GM12891 (cell line): ENCODE results near the gene ZSCAN1.

Experiments used
- DNase-seq: peaks from one replicate; pipeline ENCODE4 v3.0.0; 2011; ENCODE audit warnings: low spot score; ENCODE audit not compliant: insufficient read length
- FAIRE-seq: peaks from 2 replicates; lab custom pipeline; 2011; peaks lifted over from hg19 to GRCh38; lab: Jason Lieb, UNC
- PAX5 ChIP-seq: IDR thresholded peaks from 2 replicates; pipeline ENCODE4 v1.6.1; 2011; ENCODE audit warnings: low read length, moderate library complexity, mild to moderate bottlenecking; ENCODE audit not compliant: insufficient read depth, severe bottlenecking
- POLR2A ChIP-seq: IDR thresholded peaks from 2 replicates; pipeline ENCODE4 v1.6.1; 2011; ENCODE audit warnings: low read depth, low read length, control low read depth
- POLR2AphosphoS5 ChIP-seq: IDR thresholded peaks from 2 replicates; pipeline ENCODE4 v1.6.1; 2011; ENCODE audit warnings: low read depth, low read length, control low read depth
- POU2F2 ChIP-seq: IDR thresholded peaks from 2 replicates; pipeline ENCODE4 v1.6.1; 2011; ENCODE audit warnings: low read depth, mild to moderate bottlenecking, control low read depth, low read length, moderate library complexity
- SPI1 ChIP-seq: IDR thresholded peaks from 2 replicates; pipeline ENCODE4 v1.6.1; 2011; ENCODE audit warnings: low read depth, low read length, control low read depth
- TAF1 ChIP-seq: IDR thresholded peaks from 2 replicates; pipeline ENCODE4 v1.6.1; 2011; ENCODE audit warnings: low read depth, low read length, control low read depth

Gene ZSCAN1

GRCh38 chr19:58052256-58052655, 18.4 kb downstream of the ZSCAN1 start:
- TF ChIP-seq POLR2A (no peak), TAF1 (no peak), POLR2AphosphoS5 (no peak), PAX5 (no peak), POU2F2 (no peak), SPI1 (no peak)
- no peak for DNase-seq
- FAIRE-seq = no peak

- TF ChIP-seq TAF1 (no peak), PAX5 (no peak), SPI1 (no peak), POLR2A (no peak), POU2F2 (no peak), POLR2AphosphoS5 (no peak)
- DNase-seq = no peak
- FAIRE-seq = no peak
Observed at GRCh38 chr19:58053480-58054156, 19.8 kb downstream of the ZSCAN1 start.

DNA sequence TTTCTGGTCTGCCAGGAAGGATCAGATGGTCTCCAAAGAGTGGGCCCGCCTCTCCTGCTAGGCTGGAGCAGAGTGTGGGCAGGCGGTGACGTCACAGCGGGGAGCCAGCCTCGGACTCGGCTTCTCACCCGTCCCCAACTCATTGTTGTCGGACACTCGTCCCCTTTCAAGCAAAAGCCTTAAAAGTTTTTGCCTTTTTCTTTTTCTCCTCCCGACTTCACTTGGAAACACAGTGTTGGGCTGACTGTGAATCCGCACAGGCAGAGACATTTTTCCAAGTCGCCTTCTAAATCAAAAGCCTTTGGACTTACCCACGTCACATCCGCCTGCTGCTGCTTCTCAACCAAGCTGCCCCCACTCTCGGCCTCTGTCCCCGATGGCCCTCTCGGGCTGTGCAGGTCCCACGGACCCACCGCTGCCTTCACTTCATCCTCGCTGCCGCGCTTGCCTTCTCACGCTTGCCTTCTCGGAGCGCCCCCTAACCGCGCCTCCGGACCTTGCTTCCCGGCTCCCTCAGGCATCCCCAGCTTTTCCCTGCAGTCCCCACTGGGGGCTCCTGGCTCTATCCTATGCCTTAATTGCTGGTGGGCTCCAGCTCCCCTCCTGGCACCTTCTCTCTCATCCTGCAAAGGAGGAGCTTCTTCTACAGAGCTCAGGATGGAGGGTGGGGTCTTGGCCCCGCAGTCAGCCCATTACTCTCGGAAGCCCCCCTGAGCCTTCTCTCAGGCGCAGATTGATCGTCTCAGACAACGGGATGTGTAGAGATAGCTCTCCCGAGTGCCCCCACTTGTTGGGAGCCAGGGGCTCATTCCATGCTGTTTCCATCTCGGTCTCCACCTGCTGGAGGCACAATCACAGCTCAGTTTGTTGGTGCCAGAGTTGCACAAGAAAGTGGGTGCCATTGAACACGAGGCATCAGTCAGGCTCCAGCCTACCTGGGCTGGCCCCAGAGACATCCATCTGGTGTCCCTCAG, 21.4 kb downstream of the ZSCAN1 start:
- no peak for DNase-seq
- TF ChIP-seq TAF1 = no peak
- no peak for TF ChIP-seq POLR2AphosphoS5
- TF ChIP-seq POLR2A = no peak
- TF ChIP-seq PAX5 = no peak
- no peak for TF ChIP-seq POU2F2
- TF ChIP-seq SPI1 = no peak
- FAIRE-seq = no peak

- DNase-seq (no peak), FAIRE-seq (no peak)
- TF ChIP-seq TAF1 = no peak
- no peak for TF ChIP-seq POU2F2
- no peak for TF ChIP-seq PAX5
- no peak for TF ChIP-seq SPI1
Observed at GRCh38 chr19:58056261-58056660, 22.4 kb downstream of the ZSCAN1 start.

GRCh38 chr19:58056861-58057260, 23.0 kb downstream of the ZSCAN1 start:
- no peak for TF ChIP-seq SPI1
- no peak for TF ChIP-seq PAX5
- no peak for TF ChIP-seq POU2F2
- TF ChIP-seq POLR2A = no peak
- no peak for TF ChIP-seq POLR2AphosphoS5
- TF ChIP-seq TAF1 = no peak
- FAIRE-seq (no peak), DNase-seq (no peak)

DNA sequence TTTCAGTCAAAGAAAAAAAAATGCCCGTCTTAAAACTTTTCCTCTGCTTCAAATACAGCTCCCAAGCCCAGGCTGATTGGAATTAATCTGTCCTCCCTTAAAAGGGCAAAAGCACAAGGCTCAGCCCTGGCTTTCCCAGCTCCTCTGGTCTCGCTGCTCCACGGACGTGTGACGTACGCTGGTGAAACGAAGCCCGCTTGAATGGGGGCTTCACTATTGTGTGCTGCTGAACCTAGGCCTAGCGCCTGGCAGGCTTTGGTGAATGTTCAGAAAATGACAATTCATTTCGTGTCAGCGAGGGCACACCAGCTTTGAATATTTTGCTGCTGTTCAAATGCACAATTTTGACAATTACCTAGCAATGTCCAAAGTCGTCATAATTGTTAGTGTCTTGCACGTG, 24.6 kb downstream of the ZSCAN1 start:
- FAIRE-seq (no peak), DNase-seq (no peak)
- no peak for TF ChIP-seq POU2F2
- no peak for TF ChIP-seq TAF1
- TF ChIP-seq PAX5 = no peak
- TF ChIP-seq POLR2AphosphoS5 = no peak
- TF ChIP-seq POLR2A = no peak
- TF ChIP-seq SPI1 = no peak

DNA sequence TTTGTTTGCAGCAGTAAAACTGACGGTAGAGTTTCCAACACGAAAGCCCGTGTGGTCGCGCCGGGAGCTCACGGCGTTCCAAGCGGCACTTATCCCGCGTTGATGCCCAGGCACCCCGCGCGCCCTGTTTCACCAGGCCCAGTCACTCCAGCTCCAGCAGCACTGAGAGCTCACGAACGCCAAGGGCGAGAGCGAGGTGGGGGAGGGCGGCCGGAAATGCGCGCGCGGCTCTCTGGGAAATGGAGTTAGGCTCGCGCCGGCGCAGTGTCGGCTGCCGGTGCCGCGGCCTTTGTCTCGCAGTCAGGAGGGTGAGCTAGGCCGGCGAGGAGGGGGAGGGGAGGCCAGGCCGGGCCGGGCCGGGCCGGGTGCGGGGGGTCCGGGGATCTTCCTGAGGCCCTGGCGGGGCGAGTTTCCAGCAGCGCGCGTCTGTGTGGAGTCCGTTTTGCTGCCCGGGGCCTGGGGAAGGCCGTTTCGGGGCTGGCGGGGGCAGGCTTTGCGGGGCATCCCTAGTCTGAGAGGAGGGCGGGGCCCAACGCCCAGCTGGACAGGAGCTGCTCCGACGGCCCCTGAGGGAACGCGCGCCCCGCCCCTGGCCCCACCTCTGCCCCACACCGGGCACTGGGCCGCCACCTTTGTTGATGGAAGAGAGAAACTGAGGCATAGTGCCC, 25.3 kb downstream of the ZSCAN1 start, which contains the start of gene ZNF135:
TSS of gene ZNF135 (plus strand) at position 280 of the 668 bp plus-strand sequence. CDS start 721 bp downstream, outside the sequence.
- DNase-seq (no peak), FAIRE-seq (no peak)
- TF ChIP-seq POLR2A = no peak
- TF ChIP-seq TAF1 = no peak
- no peak for TF ChIP-seq PAX5
- no peak for TF ChIP-seq POLR2AphosphoS5
- TF ChIP-seq POU2F2 = no peak
- TF ChIP-seq SPI1 = no peak

DNA sequence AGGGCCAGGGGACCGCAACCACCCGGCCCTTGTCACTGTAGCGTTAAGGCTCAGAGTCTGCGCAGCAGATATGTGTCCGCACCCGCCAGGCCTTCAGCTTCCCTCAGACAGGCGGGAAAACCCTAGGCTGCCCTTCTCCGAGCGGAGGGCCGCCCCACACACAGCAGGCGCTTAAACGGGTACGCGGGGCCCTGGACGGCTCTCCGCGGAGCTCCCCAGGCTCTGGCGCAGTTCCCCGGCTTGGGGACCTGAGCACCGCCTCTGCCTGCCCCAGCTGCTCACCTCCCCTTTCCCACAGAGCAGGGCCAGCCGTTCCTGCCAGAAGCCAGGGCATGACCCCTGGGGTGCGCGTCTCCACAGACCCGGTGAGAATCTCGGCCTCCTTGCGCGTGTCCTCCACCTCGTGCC, 25.9 kb downstream of the ZSCAN1 start:
- TF ChIP-seq POLR2A (no peak), TAF1 (no peak), PAX5 (no peak), SPI1 (no peak), POLR2AphosphoS5 (no peak), POU2F2 (no peak)
- DNase-seq (no peak), FAIRE-seq (no peak)

- no peak for FAIRE-seq
- TF ChIP-seq POLR2A (no peak), POLR2AphosphoS5 (no peak), TAF1 (no peak), PAX5 (no peak), POU2F2 (no peak), SPI1 (no peak)
- no peak for DNase-seq
Observed at GRCh38 chr19:58060231-58060630, 26.4 kb downstream of the ZSCAN1 start.
